ENCODE data around the gene FSTL4.

FSTL4 gene

GRCh38 chr5:133612249-133612860 is at the start of gene FSTL4:
TSS of gene FSTL4 (minus strand) at chr5:133612541.
- DNase-seq, result peak; percentile 18

- DNase-seq, result no peak
Measured at GRCh38 chr5:133661389-133661788, 49.0 kb upstream of the FSTL4 start.

GRCh38 chr5:133658327-133658726 is 46.0 kb upstream of the FSTL4 start:
- DNase-seq, result no peak

- no peak for DNase-seq
Measured at GRCh38 chr5:133657036-133657435, 44.7 kb upstream of the FSTL4 start.

GRCh38 chr5:133655966-133656365 is 43.6 kb upstream of the FSTL4 start:
- no peak for DNase-seq

- no peak for DNase-seq
Measured at GRCh38 chr5:133653760-133654049, 41.4 kb upstream of the FSTL4 start.

- no peak for DNase-seq
Measured at GRCh38 chr5:133652951-133653759, 40.8 kb upstream of the FSTL4 start.

- DNase-seq, result no peak
Measured at GRCh38 chr5:133644000-133644865, 31.9 kb upstream of the FSTL4 start.

- DNase-seq, result no peak
Measured at GRCh38 chr5:133643365-133643764, 31.0 kb upstream of the FSTL4 start.

- DNase-seq, result no peak
Measured at GRCh38 chr5:133642153-133642722, 29.9 kb upstream of the FSTL4 start.

GRCh38 chr5:133641683-133642082 is 29.3 kb upstream of the FSTL4 start:
- DNase-seq, result no peak

- no peak for DNase-seq
Measured at GRCh38 chr5:133639850-133640528, 27.6 kb upstream of the FSTL4 start.

GRCh38 chr5:133638436-133638835 is 26.1 kb upstream of the FSTL4 start:
- DNase-seq, result no peak

- DNase-seq, result no peak
Measured at GRCh38 chr5:133637206-133637605, 24.9 kb upstream of the FSTL4 start.

GRCh38 chr5:133635051-133635450 is 22.7 kb upstream of the FSTL4 start:
- DNase-seq, result no peak

GRCh38 chr5:133627180-133627579 is 14.8 kb upstream of the FSTL4 start:
- DNase-seq, result no peak

- no peak for DNase-seq
Measured at GRCh38 chr5:133624316-133624715, 12.0 kb upstream of the FSTL4 start.

GRCh38 chr5:133618141-133618540 is 5.8 kb upstream of the FSTL4 start:
- DNase-seq, result peak; percentile 21

- DNase-seq, result no peak
Measured at GRCh38 chr5:133613743-133614142, 1.4 kb upstream of the FSTL4 start.

GRCh38 chr5:133613184-133613583 is 843 bp upstream of the FSTL4 start:
- DNase-seq, result no peak

GRCh38 chr5:133611357-133612248 is 738 bp downstream of the FSTL4 start:
- DNase-seq, result no peak
